NCI-H1105 treated with DMSO at 0.1 percent for 48 hours (cell line): ENCODE results near the gene UBXN10.
"Not testable (repeated sequence)": the region's sequence is repeated elsewhere in the genome, so short reads cannot be mapped to it uniquely, and the experiment has no call there.

ENCODE experiments used
- DNase-seq: peaks from one replicate; lab custom pipeline; 2025; lab: John Stamatoyannopoulos, UW

Gene UBXN10

GRCh38 chr1:20200966-20201365 lies 15.1 kb downstream of the UBXN10 start:
- DNase-seq = no peak

DNA sequence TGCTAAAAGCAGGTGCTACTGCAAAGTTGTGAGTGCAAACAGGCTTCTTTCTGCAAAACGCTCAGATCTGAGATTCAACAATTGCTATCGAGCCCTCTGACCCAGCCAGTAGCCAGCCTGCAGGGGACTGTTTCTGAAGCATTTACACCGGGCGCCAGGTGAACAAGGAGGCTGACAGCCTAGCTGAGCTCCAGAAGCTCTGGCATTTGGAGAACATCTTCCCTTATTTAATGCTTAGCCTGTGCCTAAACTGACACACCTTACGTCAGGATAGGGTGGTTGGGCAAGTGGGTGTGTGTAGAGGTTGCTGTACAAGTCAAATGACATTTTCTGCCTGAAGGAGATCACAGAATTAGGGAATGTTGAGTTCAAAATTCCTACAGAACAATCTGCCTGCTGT lies 16.3 kb downstream of the UBXN10 start:
- DNase-seq = no peak

- no peak for DNase-seq
Measured at GRCh38 chr1:20207546-20207945, 21.6 kb downstream of the UBXN10 start.

DNA sequence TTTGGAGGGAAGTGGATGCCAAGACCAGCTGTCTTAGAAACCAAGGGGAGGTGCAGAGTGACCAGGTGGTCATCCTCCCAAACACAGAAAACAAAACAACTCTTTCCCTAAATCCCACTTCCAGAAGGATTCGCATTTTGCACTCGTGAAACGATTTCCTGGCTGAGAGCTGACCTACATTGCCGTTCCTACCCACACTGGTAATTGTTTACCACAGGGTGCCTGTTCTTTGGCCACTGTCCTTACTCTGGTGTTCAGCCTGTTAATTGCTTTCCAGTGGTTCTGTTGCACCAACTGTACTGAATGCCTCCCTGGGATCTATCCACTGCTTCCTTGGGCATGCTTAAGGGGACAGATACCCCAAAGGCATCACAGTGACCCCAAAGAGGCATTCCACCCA lies 23.6 kb downstream of the UBXN10 start:
- DNase-seq = no peak

- no peak for DNase-seq
Measured at GRCh38 chr1:20210736-20211460, 25.0 kb downstream of the UBXN10 start.

GRCh38 chr1:20211511-20211931 lies 25.6 kb downstream of the UBXN10 start:
- DNase-seq = no peak

GRCh38 chr1:20212085-20212684 lies 26.3 kb downstream of the UBXN10 start:
- no peak for DNase-seq

- DNase-seq = peak; percentile 88
Measured at GRCh38 chr1:20212685-20213331, 26.9 kb downstream of the UBXN10 start.

DNA sequence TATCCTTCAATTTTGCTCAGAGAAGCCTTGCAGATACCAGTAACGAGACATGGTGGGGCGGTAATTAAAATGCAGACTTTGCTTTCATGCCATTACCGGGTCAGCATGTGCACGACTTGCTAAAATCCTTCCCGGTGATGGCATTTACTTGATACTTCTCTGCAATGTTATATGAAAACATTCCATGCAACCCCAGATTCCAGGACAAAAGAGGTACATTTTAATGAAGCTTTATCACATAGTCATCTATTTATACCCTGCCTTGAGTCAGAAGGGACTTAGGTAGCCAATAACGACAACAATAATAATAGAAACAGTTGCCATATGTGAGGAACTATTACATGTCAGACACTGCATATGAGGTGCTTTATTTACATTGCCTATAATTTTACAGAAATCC lies 29.8 kb downstream of the UBXN10 start:
- no peak for DNase-seq

DNA sequence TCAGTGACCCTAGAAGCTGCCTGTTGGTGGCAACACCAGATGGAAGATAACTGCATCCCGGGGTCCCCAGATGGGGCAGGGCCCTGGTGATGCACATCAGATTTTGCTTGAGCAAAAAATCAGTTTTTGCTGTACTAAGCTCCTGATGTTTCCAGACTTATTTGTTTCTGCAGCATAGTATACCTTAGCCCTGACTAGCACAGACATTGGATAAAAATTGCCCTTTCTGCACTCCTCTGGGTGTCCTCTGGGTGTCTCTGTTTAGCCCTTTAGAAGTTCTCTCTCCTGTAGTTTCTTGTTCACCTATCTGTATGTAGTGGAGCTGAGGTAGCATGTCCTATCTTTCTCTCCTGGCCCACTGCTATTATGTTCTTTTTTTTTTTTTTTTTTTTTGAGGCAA lies 30.7 kb downstream of the UBXN10 start:
- peak; percentile 13 for DNase-seq

DNA sequence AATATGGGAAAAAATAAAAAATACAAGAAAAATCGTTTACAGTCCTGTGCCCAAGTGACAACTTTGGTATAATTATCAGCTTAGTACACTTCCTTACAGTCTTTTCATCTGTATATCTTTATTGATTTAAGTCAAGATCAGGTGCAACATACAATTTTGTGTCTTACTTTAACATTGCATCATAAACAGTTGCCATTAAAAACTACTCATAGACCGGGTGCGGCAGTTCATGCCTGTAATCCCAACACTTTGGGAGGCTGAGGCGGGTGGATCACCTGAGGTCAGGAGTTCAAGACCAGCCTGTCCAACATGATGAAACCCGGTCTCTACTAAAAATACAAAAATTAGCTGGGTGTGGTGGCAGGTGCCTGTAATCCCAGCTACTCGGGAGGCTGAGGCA lies 33.2 kb downstream of the UBXN10 start:
- not testable (repeated sequence) for DNase-seq

DNA sequence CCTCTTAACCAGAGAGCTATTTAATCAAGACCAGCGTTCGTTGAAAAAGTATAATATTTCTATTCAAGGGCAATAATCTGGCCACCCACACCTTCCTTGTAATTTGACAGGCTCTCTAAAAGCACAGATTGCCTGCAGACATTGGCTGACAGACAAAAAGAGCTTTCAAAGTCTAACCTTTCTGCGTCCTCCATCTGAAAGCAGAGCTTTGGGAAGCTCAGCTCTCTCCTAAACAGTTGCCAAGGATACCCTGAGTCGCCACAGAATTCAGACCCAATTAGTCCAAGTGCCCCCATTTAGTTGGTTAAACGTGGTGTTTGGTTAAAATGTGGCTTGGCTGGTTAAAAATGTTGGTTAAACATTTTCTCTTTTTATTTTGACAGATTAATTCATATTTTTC lies 34.1 kb downstream of the UBXN10 start:
- DNase-seq = no peak

DNA sequence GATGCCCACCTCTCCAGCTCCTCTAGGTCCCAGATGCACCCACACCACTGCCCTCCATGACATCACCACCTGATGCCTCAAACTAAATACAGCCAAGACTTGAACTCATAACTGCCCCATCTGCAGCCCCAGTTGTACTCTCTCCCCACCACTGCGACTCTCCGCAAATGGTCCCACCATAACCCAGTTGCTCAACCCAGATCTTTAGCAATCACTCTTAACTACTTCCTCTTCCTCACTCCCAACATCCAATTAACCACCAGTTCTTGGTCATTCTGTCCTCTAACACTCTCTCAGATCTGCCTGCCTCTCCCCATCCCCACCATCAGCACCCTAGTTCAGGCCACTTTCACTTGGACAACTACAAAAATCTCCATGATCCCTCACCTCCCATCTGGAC lies 37.2 kb downstream of the UBXN10 start:
- no peak for DNase-seq

GRCh38 chr1:20223551-20224419 lies 37.9 kb downstream of the UBXN10 start:
- DNase-seq = peak; percentile 5

GRCh38 chr1:20224546-20224945 lies 38.6 kb downstream of the UBXN10 start:
- no peak for DNase-seq

DNA sequence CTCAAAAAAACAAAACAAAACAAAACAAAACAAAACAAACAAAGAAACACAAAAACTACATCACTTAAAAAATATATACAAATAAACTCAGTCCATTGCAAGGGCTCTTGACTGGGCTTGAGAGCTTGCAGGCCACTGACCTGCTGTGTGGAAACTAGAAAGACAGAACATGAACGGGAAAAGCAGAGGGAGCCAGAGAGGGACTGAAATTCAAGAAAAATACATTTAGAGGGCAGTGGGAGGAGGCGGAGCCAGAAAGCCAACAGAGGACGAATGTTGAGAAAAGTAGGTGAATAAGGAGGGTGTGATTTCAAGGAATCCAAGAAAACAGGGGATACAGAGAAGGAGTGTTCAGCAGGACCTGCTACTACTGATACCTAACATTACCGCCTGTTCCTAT lies 41.8 kb downstream of the UBXN10 start:
- DNase-seq = no peak

GRCh38 chr1:20228314-20228825 lies 42.5 kb downstream of the UBXN10 start:
- DNase-seq = no peak

GRCh38 chr1:20229171-20229570 lies 43.3 kb downstream of the UBXN10 start:
- DNase-seq = no peak

GRCh38 chr1:20232564-20232963 lies 46.7 kb downstream of the UBXN10 start:
- not testable (repeated sequence) for DNase-seq

DNA sequence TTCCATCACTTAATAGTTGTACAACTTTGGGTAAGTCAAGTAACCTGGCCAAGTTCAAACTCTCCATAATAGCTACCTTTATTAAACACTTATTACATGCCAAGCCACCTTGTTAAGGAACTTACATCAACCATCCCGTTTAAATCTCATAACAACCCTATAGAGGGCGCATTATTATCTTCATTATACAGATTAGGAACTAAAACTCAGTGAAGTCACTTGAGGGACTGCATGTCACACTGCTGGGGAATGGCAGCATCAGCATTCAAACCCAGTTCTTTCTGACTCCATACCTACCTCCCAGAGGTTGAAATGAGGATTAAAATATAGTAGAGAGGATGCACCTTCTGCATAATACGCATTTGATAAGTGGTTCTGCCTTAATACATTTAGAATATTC lies 47.5 kb downstream of the UBXN10 start:
- peak; percentile 24 for DNase-seq

DNA sequence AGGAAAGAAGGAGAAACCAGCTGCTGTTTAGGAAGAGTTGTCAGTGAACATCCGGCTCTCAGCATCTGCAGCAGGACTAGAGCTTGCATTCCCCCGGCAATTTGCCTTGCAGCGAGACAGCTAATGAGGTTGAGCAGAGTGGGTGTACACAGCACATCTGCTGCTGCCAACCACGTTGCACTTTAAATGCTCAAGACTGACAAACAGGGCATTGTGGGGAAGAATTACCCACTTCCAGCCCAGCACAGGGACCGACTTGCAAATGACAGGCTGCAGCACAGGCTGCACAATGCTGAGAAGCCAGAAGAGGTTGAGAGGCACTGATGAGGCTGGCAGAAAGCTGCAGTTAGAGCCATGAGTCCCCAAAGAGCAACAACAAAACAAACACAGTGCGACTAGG lies 48.0 kb downstream of the UBXN10 start:
- peak; percentile 23 for DNase-seq
